Osteoblast (primary cell): Measurements from ENCODE around the gene DCUN1D2. TPM values are rescaled to one million over a fixed set of nuclear protein-coding genes. Genes with fewer than 3 reads are reported as not detected.
A peak's percentile ranks its signal among the peaks of the same experiment; 100 is the strongest.

Source experiments
- DNase-seq: peaks from one replicate; pipeline ENCODE4 v3.0.0; 2011; ENCODE audit warnings: low spot score, mixed read lengths; ENCODE audit not compliant: insufficient read length; ENCODE audit errors: missing footprints
- H2AFZ ChIP-seq: 2 replicates; pipeline ENCODE4 v1.6.0; 2011; ENCODE audit warnings: mild to moderate bottlenecking, low read length
- H3K27ac ChIP-seq: 2 replicates; pipeline ENCODE4 v1.5.1; 2011; ENCODE audit warnings: mild to moderate bottlenecking, low read depth, low read length, moderate library complexity
- H3K27me3 ChIP-seq: 2 replicates; pipeline ENCODE4 v1.6.0; 2012; ENCODE audit warnings: mild to moderate bottlenecking, control low read depth, inconsistent platforms, low read length, moderate library complexity; ENCODE audit not compliant: insufficient read depth
- H3K36me3 ChIP-seq: 2 replicates; pipeline ENCODE4 v1.5.1; 2011; ENCODE audit warnings: mild to moderate bottlenecking, low read length, control low read depth, moderate library complexity; ENCODE audit not compliant: insufficient read depth
- H3K4me1 ChIP-seq: 2 replicates; pipeline ENCODE4 v1.5.1; 2011; ENCODE audit warnings: mild to moderate bottlenecking, low read length, control low read depth, moderate library complexity; ENCODE audit not compliant: insufficient read depth
- H3K4me2 ChIP-seq: 2 replicates; pipeline ENCODE4 v1.6.0; 2011; ENCODE audit warnings: mild to moderate bottlenecking, low read length; ENCODE audit not compliant: insufficient read depth
- H3K4me3 ChIP-seq: fragments of 200-600 bp; sonication (generic); 3 replicates; pipeline ENCODE4 v1.5.1; 2012; ENCODE audit warnings: mild to moderate bottlenecking, low read length, inconsistent platforms; ENCODE audit not compliant: insufficient read depth
- H3K79me2 ChIP-seq: 2 replicates; pipeline ENCODE4 v1.6.0; 2012; ENCODE audit warnings: mild to moderate bottlenecking, low read length, control low read depth, inconsistent platforms; ENCODE audit not compliant: insufficient read depth
- H3K9me3 ChIP-seq: 2 replicates; pipeline ENCODE4 v1.5.1; 2011; ENCODE audit warnings: low read depth, low read length, control low read depth
- H4K20me1 ChIP-seq: 2 replicates; pipeline ENCODE4 v1.6.0; 2012; ENCODE audit warnings: mild to moderate bottlenecking, low read length, control low read depth; ENCODE audit not compliant: insufficient read depth
- total RNA-seq: library from RNA; depleted of rRNA; stranded (reverse); fragments of >200 nt; gene quantifications from 2 replicates; pipeline ENCODE4 v1.2.3, GENCODE V29; 2012
- TF ChIP-seq, protein P1 (sequence below): IDR thresholded peaks from 2 replicates; pipeline ENCODE4 v1.5.1; 2011; ENCODE audit warnings: mild to moderate bottlenecking, low read depth, low read length, moderate library complexity; ENCODE audit errors: extremely low read depth

DCUN1D2 gene
- total RNA-seq, 1 donor, result 14.8 TPM

DNA sequence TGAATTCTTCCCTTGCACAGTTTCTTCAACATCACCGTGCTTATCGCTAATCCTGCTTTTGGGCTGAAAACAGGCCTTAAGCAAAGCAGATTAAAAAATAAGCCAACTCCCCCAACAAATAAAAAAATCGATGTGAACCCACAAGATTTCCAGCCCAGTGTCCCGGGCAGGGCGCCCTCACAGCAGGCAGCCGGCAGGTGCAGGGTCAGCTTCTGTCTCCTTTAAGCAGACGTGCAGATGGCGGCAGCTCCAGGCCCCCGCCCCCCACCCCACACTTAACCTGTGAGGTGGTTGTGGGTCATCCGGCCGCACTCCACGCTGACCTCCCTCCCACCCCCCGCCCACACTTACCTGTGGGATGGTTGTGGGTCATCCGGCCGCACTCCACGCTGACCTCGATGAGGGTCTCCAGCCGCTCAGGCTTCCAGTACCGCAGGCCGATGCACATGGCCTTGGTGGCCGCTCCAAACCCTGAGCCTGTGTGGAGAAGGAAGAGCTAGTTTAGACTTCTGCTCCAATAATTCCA lies 57.1 kb downstream of the DCUN1D2 start:
- H3K79me2 ChIP-seq, result no peaks in the 10 kb centered on the region
- H3K36me3 ChIP-seq, result no peaks in the 10 kb centered on the region
- no peaks in the 10 kb centered on the region for H4K20me1 ChIP-seq
- H3K4me1 ChIP-seq, result no peaks in the 10 kb centered on the region
- no peak overlapping the region for H3K27ac ChIP-seq
- DNase-seq, result peak; percentile 83
- no peaks in the 10 kb centered on the region for H3K27me3 ChIP-seq
- TF ChIP-seq, protein P1, sequence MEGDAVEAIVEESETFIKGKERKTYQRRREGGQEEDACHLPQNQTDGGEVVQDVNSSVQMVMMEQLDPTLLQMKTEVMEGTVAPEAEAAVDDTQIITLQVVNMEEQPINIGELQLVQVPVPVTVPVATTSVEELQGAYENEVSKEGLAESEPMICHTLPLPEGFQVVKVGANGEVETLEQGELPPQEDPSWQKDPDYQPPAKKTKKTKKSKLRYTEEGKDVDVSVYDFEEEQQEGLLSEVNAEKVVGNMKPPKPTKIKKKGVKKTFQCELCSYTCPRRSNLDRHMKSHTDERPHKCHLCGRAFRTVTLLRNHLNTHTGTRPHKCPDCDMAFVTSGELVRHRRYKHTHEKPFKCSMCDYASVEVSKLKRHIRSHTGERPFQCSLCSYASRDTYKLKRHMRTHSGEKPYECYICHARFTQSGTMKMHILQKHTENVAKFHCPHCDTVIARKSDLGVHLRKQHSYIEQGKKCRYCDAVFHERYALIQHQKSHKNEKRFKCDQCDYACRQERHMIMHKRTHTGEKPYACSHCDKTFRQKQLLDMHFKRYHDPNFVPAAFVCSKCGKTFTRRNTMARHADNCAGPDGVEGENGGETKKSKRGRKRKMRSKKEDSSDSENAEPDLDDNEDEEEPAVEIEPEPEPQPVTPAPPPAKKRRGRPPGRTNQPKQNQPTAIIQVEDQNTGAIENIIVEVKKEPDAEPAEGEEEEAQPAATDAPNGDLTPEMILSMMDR, result no peak
- H2AFZ ChIP-seq, result no peak overlapping the region
- H3K4me2 ChIP-seq, result no peak overlapping the region
- H3K4me3 ChIP-seq, result no peak overlapping the region
- H3K9me3 ChIP-seq, result no peaks in the 10 kb centered on the region

DNA sequence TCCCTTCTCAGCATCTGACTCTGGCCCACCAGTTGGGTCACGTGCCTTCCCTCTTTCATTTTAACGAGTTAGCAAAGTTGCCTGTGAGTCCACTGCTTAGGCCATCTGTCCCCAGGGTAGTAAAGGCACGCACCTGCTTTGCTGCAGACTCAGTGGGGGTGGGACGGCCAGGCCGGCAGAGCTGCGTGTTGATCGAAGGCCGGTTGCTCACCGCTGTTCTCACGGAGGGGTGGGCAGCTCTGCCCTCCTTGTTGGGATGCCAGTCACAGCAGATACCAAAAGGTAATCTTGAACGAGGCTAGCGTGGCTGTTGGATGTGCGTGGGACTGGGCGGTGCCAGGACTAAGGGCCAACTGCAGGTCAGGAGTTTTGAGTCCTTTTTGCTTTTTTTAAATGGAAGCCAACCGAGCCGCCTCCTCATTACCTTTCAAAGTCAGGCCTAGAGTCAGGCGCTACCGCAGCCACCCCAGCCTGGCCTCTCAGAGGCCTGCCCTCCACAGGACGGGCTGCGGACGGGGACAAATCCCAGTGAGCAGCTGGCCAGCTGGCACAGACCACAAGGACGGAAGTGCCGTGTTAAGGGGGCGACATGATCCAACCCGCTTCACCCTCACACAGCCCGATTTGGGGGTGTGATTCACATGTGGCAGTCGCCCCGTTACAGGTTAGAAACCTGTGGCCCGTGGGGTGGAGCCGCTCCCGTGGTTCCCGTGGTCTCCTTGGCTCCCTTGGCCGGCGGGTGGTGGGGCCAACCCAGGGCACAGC lies 57.8 kb downstream of the DCUN1D2 start:
- Histone ChIP-seq H3K36me3 (no peaks in the 10 kb centered on the region), H3K9me3 (no peaks in the 10 kb centered on the region), H3K4me1 (no peaks in the 10 kb centered on the region), H3K27ac (no peak overlapping the region), H3K79me2 (no peaks in the 10 kb centered on the region), H2AFZ (no peak overlapping the region), H3K4me3 (no peak overlapping the region), H3K27me3 (no peaks in the 10 kb centered on the region), H4K20me1 (no peaks in the 10 kb centered on the region), H3K4me2 (no peak overlapping the region)
- TF ChIP-seq, protein P1, result no peak
- peak; percentile 60 for DNase-seq

DNA sequence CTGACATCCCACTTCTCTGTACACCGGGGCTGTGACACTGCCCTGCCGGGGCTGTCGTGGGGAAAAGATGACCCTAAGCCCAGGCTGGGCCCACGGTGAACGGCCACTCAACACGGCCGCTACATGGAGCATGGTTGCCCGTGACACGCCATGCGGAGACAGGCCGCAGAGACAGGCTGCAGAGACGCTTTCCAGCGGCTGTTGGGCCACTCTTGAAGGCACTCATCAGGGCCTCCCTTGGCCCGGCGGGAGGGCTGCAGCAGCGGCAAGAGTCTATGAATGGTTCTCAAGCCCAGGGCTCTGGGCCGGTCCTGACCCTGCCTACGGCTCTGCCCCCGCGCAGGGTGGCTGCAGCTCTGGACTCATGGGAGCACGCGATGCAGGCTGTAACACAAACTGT lies 59.3 kb downstream of the DCUN1D2 start:
- Histone ChIP-seq H4K20me1 (no peaks in the 10 kb centered on the region), H3K27ac (no peak overlapping the region)
- no peak for DNase-seq

More for the DNA sequence above, 59.3 kb downstream of the DCUN1D2 start:
- TF ChIP-seq, protein P1, result no peak
- no peak overlapping the region for H2AFZ ChIP-seq
- H3K79me2 ChIP-seq, result no peaks in the 10 kb centered on the region
- no peaks in the 10 kb centered on the region for H3K9me3 ChIP-seq
- no peaks in the 10 kb centered on the region for H3K27me3 ChIP-seq
- H3K4me3 ChIP-seq, result no peak overlapping the region
- no peak overlapping the region for H3K4me2 ChIP-seq
- no peaks in the 10 kb centered on the region for H3K4me1 ChIP-seq
- no peaks in the 10 kb centered on the region for H3K36me3 ChIP-seq
